ENCODE results near the gene TAF11L14.

TAF11L14 gene

GRCh38 chr5:17655921-17656320, 21.7 kb downstream of the TAF11L14 start:
- no peak for ATAC-seq
- no peaks in the 10 kb centered on the region for H3K27me3 Mint-ChIP-seq
- no peaks in the 10 kb centered on the region for H3K36me3 Mint-ChIP-seq
- H3K27ac Mint-ChIP-seq: no peak overlapping the region
- peaks cover 2% of the 10 kb centered on the region for H3K9me3 Mint-ChIP-seq
- no peak overlapping the region for H3K4me3 Mint-ChIP-seq
- H3K4me1 Mint-ChIP-seq: no peaks in the 10 kb centered on the region

DNA sequence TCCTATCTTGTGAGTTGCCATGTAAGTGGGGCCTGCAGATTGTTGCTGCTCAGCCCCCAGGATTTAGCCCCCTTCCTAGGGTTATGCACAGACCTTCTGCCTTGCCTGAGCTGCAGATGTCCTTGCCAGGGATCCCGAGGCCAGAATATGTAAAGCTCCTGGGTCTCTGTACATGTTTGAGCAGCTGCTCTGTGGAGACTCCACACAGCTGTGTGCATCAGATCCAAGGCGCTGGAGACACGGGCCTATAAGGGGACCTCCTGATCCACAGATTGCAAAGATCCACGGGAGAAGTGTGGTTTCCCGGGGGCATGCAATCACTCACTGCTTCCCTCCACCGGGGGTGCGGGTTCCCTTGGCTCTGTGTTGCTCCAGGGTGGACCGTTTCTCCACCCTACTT, 28.9 kb downstream of the TAF11L14 start:
- no peak for ATAC-seq
- Mint-ChIP-seq H3K27ac (no peak overlapping the region), H3K9me3 (peaks cover 9% of the 10 kb centered on the region), H3K4me3 (no peak overlapping the region), H3K27me3 (no peaks in the 10 kb centered on the region), H3K4me1 (peaks cover 23% of the 10 kb centered on the region), H3K36me3 (no peaks in the 10 kb centered on the region)

GRCh38 chr5:17665836-17666235, 31.6 kb downstream of the TAF11L14 start:
- no peak overlapping the region for H3K4me3 Mint-ChIP-seq
- H3K4me1 Mint-ChIP-seq: peaks cover 23% of the 10 kb centered on the region
- H3K36me3 Mint-ChIP-seq: no peaks in the 10 kb centered on the region
- ATAC-seq: peak; percentile 66
- H3K9me3 Mint-ChIP-seq: peaks cover 9% of the 10 kb centered on the region
- no peaks in the 10 kb centered on the region for H3K27me3 Mint-ChIP-seq
- H3K27ac Mint-ChIP-seq: no peak overlapping the region

DNA sequence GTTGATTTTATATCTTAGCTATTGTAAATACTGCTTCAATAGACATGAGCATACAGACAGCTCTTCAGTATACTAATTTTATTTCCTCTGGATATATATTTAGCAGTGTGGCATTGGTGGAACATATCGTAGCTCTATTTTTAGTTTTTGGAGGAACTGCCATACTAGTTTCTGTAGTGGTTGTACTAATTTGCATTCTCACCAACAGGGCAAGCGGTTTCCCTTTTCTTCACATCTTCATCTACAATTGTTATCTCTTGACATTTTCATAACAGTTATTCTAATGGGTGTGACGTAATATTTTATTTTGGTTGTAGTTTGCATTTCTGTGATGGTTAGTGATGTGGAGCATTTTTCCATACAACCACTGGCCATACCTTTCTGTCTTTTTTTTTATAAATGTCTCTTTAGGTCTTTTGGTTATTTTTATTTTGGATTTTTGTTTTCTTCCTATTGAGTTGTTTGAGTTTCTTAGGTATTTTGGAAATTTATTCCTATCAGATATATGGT, 32.5 kb downstream of the TAF11L14 start:
- Mint-ChIP-seq H3K36me3 (peaks cover 6% of the 10 kb centered on the region), H3K4me1 (peaks cover 23% of the 10 kb centered on the region), H3K27ac (peak overlapping the region; percentile 46), H3K27me3 (no peaks in the 10 kb centered on the region), H3K9me3 (peaks cover 9% of the 10 kb centered on the region), H3K4me3 (peak overlapping the region; percentile 47)
- ATAC-seq: peak; percentile 72

GRCh38 chr5:17670353-17670752, 36.1 kb downstream of the TAF11L14 start:
- ATAC-seq: no peak
- no peak overlapping the region for H3K27ac Mint-ChIP-seq
- peaks cover 6% of the 10 kb centered on the region for H3K36me3 Mint-ChIP-seq
- peaks cover 23% of the 10 kb centered on the region for H3K4me1 Mint-ChIP-seq
- no peaks in the 10 kb centered on the region for H3K27me3 Mint-ChIP-seq
- H3K4me3 Mint-ChIP-seq: no peak overlapping the region
- H3K9me3 Mint-ChIP-seq: peaks cover 11% of the 10 kb centered on the region

DNA sequence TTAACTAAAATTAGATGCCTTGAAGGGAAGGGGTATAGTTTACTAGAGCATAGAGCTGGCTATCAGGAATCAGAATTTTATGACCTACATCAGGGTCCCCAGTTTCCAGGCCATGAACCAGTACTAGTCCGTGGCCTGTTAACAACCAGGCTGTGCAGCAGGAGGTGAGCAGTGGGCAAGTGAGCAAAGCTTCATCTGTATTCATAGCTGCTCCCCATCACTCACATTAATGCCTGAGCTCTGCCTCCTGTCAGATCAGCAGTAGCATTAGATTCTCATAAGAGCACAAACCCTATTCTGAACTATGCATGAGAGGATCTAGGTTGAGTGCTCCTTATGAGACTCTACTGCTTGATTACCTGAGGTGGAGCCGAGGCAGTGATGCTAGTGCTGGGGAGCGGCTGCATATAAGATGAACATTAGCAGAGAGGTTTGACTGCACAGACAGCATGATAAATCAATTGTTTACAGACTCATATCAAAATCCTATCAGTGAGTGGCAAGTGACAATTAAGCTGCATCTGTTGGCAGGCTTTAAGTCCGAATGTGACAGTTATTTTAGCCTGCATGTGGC, 44.6 kb downstream of the TAF11L14 start:
- Mint-ChIP-seq H3K27ac (no peak overlapping the region), H3K27me3 (no peaks in the 10 kb centered on the region), H3K9me3 (no peaks in the 10 kb centered on the region), H3K36me3 (no peaks in the 10 kb centered on the region), H3K4me3 (no peak overlapping the region), H3K4me1 (no peaks in the 10 kb centered on the region)
- no peak for ATAC-seq

GRCh38 chr5:17679597-17680203, 45.4 kb downstream of the TAF11L14 start:
- no peak for ATAC-seq
- no peak overlapping the region for H3K27ac Mint-ChIP-seq
- H3K4me3 Mint-ChIP-seq: no peak overlapping the region
- no peaks in the 10 kb centered on the region for H3K9me3 Mint-ChIP-seq
- no peaks in the 10 kb centered on the region for H3K36me3 Mint-ChIP-seq
- H3K4me1 Mint-ChIP-seq: no peaks in the 10 kb centered on the region
- no peaks in the 10 kb centered on the region for H3K27me3 Mint-ChIP-seq

- H3K27me3 Mint-ChIP-seq: no peaks in the 10 kb centered on the region
Measured at GRCh38 chr5:17680737-17681136, 46.5 kb downstream of the TAF11L14 start.

More at GRCh38 chr5:17680737-17681136, 46.5 kb downstream of the TAF11L14 start:
- no peaks in the 10 kb centered on the region for H3K9me3 Mint-ChIP-seq
- no peak overlapping the region for H3K4me3 Mint-ChIP-seq
- no peak for ATAC-seq
- no peak overlapping the region for H3K27ac Mint-ChIP-seq
- H3K4me1 Mint-ChIP-seq: no peaks in the 10 kb centered on the region
- H3K36me3 Mint-ChIP-seq: no peaks in the 10 kb centered on the region
